ENCODE results near the gene SOX1.

- no peak for TF ChIP-seq CTCF (IDR thresholded peaks at IDR 0.05; ENCODE audit: borderline replicate concordance, extremely low read depth, low read length, poor library complexity, severe bottlenecking)
- TF ChIP-seq EZH2 (IDR thresholded peaks at IDR 0.05; ENCODE audit: borderline replicate concordance, low read depth, low read length, severe bottlenecking): no peak
Measured at GRCh38 chr13:112066624-112067004, 335 bp upstream of the SOX1 start.
